H9 (cell line): ENCODE measurements around the gene SLC22A17. TPM values are rescaled to one million over a fixed set of nuclear protein-coding genes. Genes with fewer than 3 reads are reported as not detected.

Experiments used
- DNase-seq: peaks from one replicate; pipeline ENCODE4 v3.0.0-alpha.2; 2017
- H2AFZ ChIP-seq: one replicate; pipeline ENCODE4 v1.6.1; 2013; ENCODE audit warnings: mild to moderate bottlenecking, low read length, control low read depth, moderate library complexity
- H2AK5ac ChIP-seq: 2 replicates; pipeline ENCODE4 v1.6.1; 2013; ENCODE audit warnings: low read length, control low read depth, mixed read lengths; ENCODE audit not compliant: insufficient read length
- H2BK120ac ChIP-seq: one replicate; pipeline ENCODE4 v1.6.1; 2013; ENCODE audit warnings: low read depth, mild to moderate bottlenecking, low read length, control low read depth, inconsistent platforms; ENCODE audit not compliant: poor library complexity, severe bottlenecking
- H2BK12ac ChIP-seq: 2 replicates; pipeline ENCODE4 v1.6.1; 2013; ENCODE audit warnings: low read length, control low read depth, mixed read lengths, low read depth; ENCODE audit not compliant: insufficient read length
- H2BK15ac ChIP-seq: 2 replicates; pipeline ENCODE4 v1.6.1; 2013; ENCODE audit warnings: low read depth, low read length, control low read depth
- H2BK20ac ChIP-seq: one replicate; pipeline ENCODE4 v1.6.1; 2013; ENCODE audit warnings: low read depth, mild to moderate bottlenecking, low read length, control low read depth, inconsistent platforms; ENCODE audit not compliant: poor library complexity, severe bottlenecking
- H2BK5ac ChIP-seq: 2 replicates; pipeline ENCODE4 v1.6.1; 2013; ENCODE audit warnings: low read length, control low read depth, mixed read lengths; ENCODE audit not compliant: insufficient read length
- H3K14ac ChIP-seq: 2 replicates; pipeline ENCODE4 v1.6.1; 2013; ENCODE audit warnings: low read length, control low read depth; ENCODE audit not compliant: insufficient read depth
- H3K18ac ChIP-seq: 2 replicates; pipeline ENCODE4 v1.6.1; 2013; ENCODE audit warnings: low read depth, mild to moderate bottlenecking, mixed read lengths, low read length, control low read depth; ENCODE audit not compliant: insufficient read length
- H3K23ac ChIP-seq: 2 replicates; pipeline ENCODE4 v1.6.1; 2013; ENCODE audit warnings: low read length, control low read depth, mixed read lengths, low read depth; ENCODE audit not compliant: insufficient read length
- H3K23me2 ChIP-seq: 2 replicates; pipeline ENCODE4 v1.6.1; 2013; ENCODE audit warnings: low read depth, mild to moderate bottlenecking, mixed read lengths, low read length, control low read depth; ENCODE audit not compliant: insufficient read length, poor library complexity, severe bottlenecking
- H3K27ac ChIP-seq: 2 replicates; pipeline ENCODE4 v1.5.1; 2013; ENCODE audit warnings: low read length, control low read depth, mixed read lengths, low read depth; ENCODE audit not compliant: insufficient read length
- H3K27me3 ChIP-seq: 2 replicates; pipeline ENCODE4 v1.6.1; 2013; ENCODE audit warnings: low read length, control low read depth, inconsistent platforms; ENCODE audit not compliant: insufficient read depth
- H3K4ac ChIP-seq: 2 replicates; pipeline ENCODE4 v1.6.1; 2013; ENCODE audit warnings: low read depth, mild to moderate bottlenecking, control low read depth, inconsistent platforms, low read length, moderate library complexity
- H3K4me1 ChIP-seq: 2 replicates; pipeline ENCODE4 v1.6.1; 2013; ENCODE audit warnings: low read length, control low read depth, inconsistent platforms; ENCODE audit not compliant: insufficient read depth
- H3K4me2 ChIP-seq: 2 replicates; pipeline ENCODE4 v1.6.1; 2013; ENCODE audit warnings: low read length, control low read depth, mixed read lengths; ENCODE audit not compliant: insufficient read length, insufficient read depth
- H3K56ac ChIP-seq: 2 replicates; pipeline ENCODE4 v1.6.1; 2013; ENCODE audit warnings: low read depth, mild to moderate bottlenecking, mixed read lengths, low read length, control low read depth; ENCODE audit not compliant: insufficient read length
- H3K79me1 ChIP-seq: 2 replicates; pipeline ENCODE4 v1.6.1; 2013; ENCODE audit warnings: low read depth, mild to moderate bottlenecking, moderate library complexity, low read length, control low read depth, inconsistent platforms; ENCODE audit not compliant: insufficient read depth, poor library complexity, severe bottlenecking
- H3K79me2 ChIP-seq: 2 replicates; pipeline ENCODE4 v1.6.1; 2013; ENCODE audit warnings: low read length, control low read depth, inconsistent platforms; ENCODE audit not compliant: insufficient read depth
- H3K9ac ChIP-seq: 2 replicates; pipeline ENCODE4 v1.6.1; 2013; ENCODE audit warnings: low read length, control low read depth, mixed read lengths; ENCODE audit not compliant: insufficient read length; ENCODE audit errors: extremely low read depth
- H3K9me3 ChIP-seq: one replicate; pipeline ENCODE4 v1.6.1; 2013; ENCODE audit warnings: low read depth, low read length, inconsistent platforms; ENCODE audit not compliant: control insufficient read depth
- H3T11ph ChIP-seq: one replicate; pipeline ENCODE4 v1.6.1; 2013; ENCODE audit warnings: mild to moderate bottlenecking, low read length, control low read depth, inconsistent platforms
- H4K20me1 ChIP-seq: one replicate; pipeline ENCODE4 v1.6.1; 2013; ENCODE audit not compliant: control insufficient read depth, insufficient read length, insufficient read depth
- H4K5ac ChIP-seq: 2 replicates; pipeline ENCODE4 v1.6.1; 2013; ENCODE audit warnings: low read depth, mild to moderate bottlenecking, mixed read lengths, low read length, control low read depth; ENCODE audit not compliant: insufficient read length
- H4K8ac ChIP-seq: replicated peaks from 2 replicates; pipeline ENCODE4 v1.6.1; 2013; ENCODE audit warnings: low read length, control low read depth, mixed read lengths, low read depth; ENCODE audit not compliant: insufficient read length
- H4K91ac ChIP-seq: 2 replicates; pipeline ENCODE4 v1.6.1; 2013; ENCODE audit warnings: low read depth, mild to moderate bottlenecking, moderate library complexity, mixed read lengths, low read length, control low read depth; ENCODE audit not compliant: insufficient read length
- H3K27ac Mint-ChIP-seq, 3 experiments: 2 replicates in 2 of 3; 3 replicates in 1 of 3; pipeline ENCODE4 v1.8.0; 2020 to 2021; ENCODE audit warnings: mixed read lengths in 3 of 3, mild to moderate bottlenecking in 1 of 3, moderate library complexity in 1 of 3
- H3K27me3 Mint-ChIP-seq: 2 replicates; pipeline ENCODE4 v1.8.0; 2021; ENCODE audit warnings: low read depth, mild to moderate bottlenecking, moderate library complexity, mixed read lengths
- H3K36me3 Mint-ChIP-seq, 3 experiments: 2 replicates in 2 of 3; 3 replicates in 1 of 3; pipeline ENCODE4 v1.8.0; 2020 to 2021; ENCODE audit warnings: low read depth in 3 of 3, mixed read lengths in 3 of 3; ENCODE audit not compliant: insufficient read depth in 1 of 3
- H3K4me1 Mint-ChIP-seq, 2 experiments: 2 replicates each; pipeline ENCODE4 v1.8.0; 2020; ENCODE audit warnings: mixed read lengths in 2 of 2
- H3K4me3 Mint-ChIP-seq, 2 experiments: 2 replicates in 1 of 2; 3 replicates in 1 of 2; pipeline ENCODE4 v1.8.0; 2020 to 2021; ENCODE audit warnings: mild to moderate bottlenecking in 2 of 2, mixed read lengths in 2 of 2, moderate library complexity in 1 of 2
- H3K9me3 Mint-ChIP-seq, 2 experiments: 2 replicates in 1 of 2; 3 replicates in 1 of 2; pipeline ENCODE4 v1.8.0; 2020; ENCODE audit warnings: mild to moderate bottlenecking in 2 of 2, mixed read lengths in 2 of 2, moderate library complexity in 1 of 2
- CTCF ChIP-seq: fragments of 200-600 bp; sonication (generic); conservative IDR thresholded peaks from 3 replicates; pipeline ENCODE4 v1.8.0; 2021; ENCODE audit warnings: antibody characterized with exemption, mild to moderate bottlenecking
- WGBS: extraction: QIAGEN DNeasy Blood & Tissue Kit; methylation state at CpG from one replicate; pipeline ENCODE4 v1.1.7; 2013; ENCODE audit warnings: missing lambda C conversion rate, low lambda C conversion rate, mixed read lengths; ENCODE audit not compliant: insufficient read length; ENCODE audit errors: extremely low coverage; 5-methylcytosine and 5-hydroxymethylcytosine counted together
- total RNA-seq: library from RNA; stranded (reverse); gene quantifications from 2 replicates; pipeline ENCODE4 v1.2.1, GENCODE V29; 2021

SLC22A17 gene
- total RNA-seq, 1 experiment from 2014 or later: 33.0 TPM

GRCh38 chr14:23371865-23372264 is 19.2 kb upstream of the SLC22A17 start:
- H3K18ac ChIP-seq: no peak overlapping the region
- H3K9ac ChIP-seq: no peak overlapping the region
- peaks cover under 1% of the 10 kb centered on the region for H3K23me2 ChIP-seq
- Mint-ChIP-seq H3K4me3 (no peak overlapping the region), H3K4me1 (peaks cover 10 to 16% of the 10 kb centered on the region in 2 experiments), H3K27ac (no peak overlapping the region), H3K36me3 (no peaks in the 10 kb centered on the region; a peak in 1 of 7 replicates), H3K9me3 (0 out of 5 replicates have a peak, but pooled peaks cover 0 to 1% of the 10 kb centered on the region in 2 experiments), H3K27me3 (peaks cover 75% of the 10 kb centered on the region)
- no peak overlapping the region for H3K14ac ChIP-seq
- H3K4ac ChIP-seq: no peak overlapping the region
- no peak overlapping the region for H4K8ac ChIP-seq
- H3K27ac ChIP-seq: no peak overlapping the region
- no peaks in the 10 kb centered on the region for H4K20me1 ChIP-seq
- no peak overlapping the region for H3K4me2 ChIP-seq
- no peak overlapping the region for H3K56ac ChIP-seq
- no peaks in the 10 kb centered on the region for H3K79me1 ChIP-seq
- no peaks in the 10 kb centered on the region for H3K9me3 ChIP-seq
- H4K5ac ChIP-seq: no peak overlapping the region
- H2BK15ac ChIP-seq: no peak overlapping the region
- no peak overlapping the region for H4K91ac ChIP-seq
- H2BK20ac ChIP-seq: no peak overlapping the region
- no peak overlapping the region for H2AFZ ChIP-seq
- H3T11ph ChIP-seq: no peak overlapping the region
- H2BK5ac ChIP-seq: no peak overlapping the region
- DNase-seq: no peak
- TF ChIP-seq CTCF: no peak
- no peak overlapping the region for H2BK120ac ChIP-seq
- H3K79me2 ChIP-seq: no peaks in the 10 kb centered on the region
- no peaks in the 10 kb centered on the region; the same call in 1 of the 2 replicates for H3K27me3 ChIP-seq
- no peak overlapping the region for H2BK12ac ChIP-seq
- no peaks in the 10 kb centered on the region for H3K4me1 ChIP-seq
- no peak overlapping the region for H2AK5ac ChIP-seq
- no CpG with 5 or more reads among the region's 1 CpG for WGBS
- no peak overlapping the region for H3K23ac ChIP-seq
